GM21526 (cell line): ENCODE data around the gene ENO4.

Experiments
- ATAC-seq: cut with Tn5 transposase; IDR thresholded peaks from one replicate; pipeline ENCODE4 v1.9.1; 2021; ENCODE audit warnings: moderate library complexity; ENCODE audit not compliant: unreplicated experiment, low FRiP score

Gene ENO4

GRCh38 chr10:116866987-116867595 lies 17.8 kb downstream of the ENO4 start:
- no peak for ATAC-seq

GRCh38 chr10:116868198-116868676 lies 18.9 kb downstream of the ENO4 start:
- ATAC-seq, result no peak

- no peak for ATAC-seq
Observed at GRCh38 chr10:116868722-116869121, 19.4 kb downstream of the ENO4 start.

GRCh38 chr10:116870949-116871348 lies 21.6 kb downstream of the ENO4 start:
- no peak for ATAC-seq

- ATAC-seq, result no peak
Observed at GRCh38 chr10:116873134-116873533, 23.8 kb downstream of the ENO4 start.

GRCh38 chr10:116875897-116876296 lies 26.6 kb downstream of the ENO4 start:
- no peak for ATAC-seq

- no peak for ATAC-seq
Observed at GRCh38 chr10:116877391-116877790, 28.1 kb downstream of the ENO4 start.

- ATAC-seq, result no peak
Observed at GRCh38 chr10:116878123-116878522, 28.8 kb downstream of the ENO4 start.

- no peak for ATAC-seq
Observed at GRCh38 chr10:116879817-116880216, 30.5 kb downstream of the ENO4 start.

- no peak for ATAC-seq
Observed at GRCh38 chr10:116880716-116881482, 31.6 kb downstream of the ENO4 start.

GRCh38 chr10:116882639-116883038 lies 33.3 kb downstream of the ENO4 start:
- no peak for ATAC-seq

- no peak for ATAC-seq
Observed at GRCh38 chr10:116886772-116887171, 37.5 kb downstream of the ENO4 start.

- no peak for ATAC-seq
Observed at GRCh38 chr10:116888380-116889055, 39.2 kb downstream of the ENO4 start.

- no peak for ATAC-seq
Observed at GRCh38 chr10:116889066-116889465, 39.8 kb downstream of the ENO4 start.

- no peak for ATAC-seq
Observed at GRCh38 chr10:116891208-116891607, 41.9 kb downstream of the ENO4 start.

GRCh38 chr10:116892907-116893685 lies 43.8 kb downstream of the ENO4 start:
- ATAC-seq, result no peak

- ATAC-seq, result no peak
Observed at GRCh38 chr10:116893686-116894037, 44.4 kb downstream of the ENO4 start.

- no peak for ATAC-seq
Observed at GRCh38 chr10:116899626-116900025, 50.3 kb downstream of the ENO4 start.

GRCh38 chr10:116905845-116906210 lies 56.5 kb downstream of the ENO4 start:
- no peak for ATAC-seq

GRCh38 chr10:116907245-116907987 lies 58.1 kb downstream of the ENO4 start:
- ATAC-seq, result no peak
